ENCODE results near the gene ACTR5.

GRCh38 chr20:38762174-38762573 lies 13.9 kb downstream of the ACTR5 start:
- TF ChIP-seq, protein P1, sequence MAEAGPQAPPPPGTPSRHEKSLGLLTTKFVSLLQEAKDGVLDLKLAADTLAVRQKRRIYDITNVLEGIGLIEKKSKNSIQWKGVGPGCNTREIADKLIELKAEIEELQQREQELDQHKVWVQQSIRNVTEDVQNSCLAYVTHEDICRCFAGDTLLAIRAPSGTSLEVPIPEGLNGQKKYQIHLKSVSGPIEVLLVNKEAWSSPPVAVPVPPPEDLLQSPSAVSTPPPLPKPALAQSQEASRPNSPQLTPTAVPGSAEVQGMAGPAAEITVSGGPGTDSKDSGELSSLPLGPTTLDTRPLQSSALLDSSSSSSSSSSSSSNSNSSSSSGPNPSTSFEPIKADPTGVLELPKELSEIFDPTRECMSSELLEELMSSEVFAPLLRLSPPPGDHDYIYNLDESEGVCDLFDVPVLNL (CRISPR knock-in tag; IDR thresholded peaks at IDR 0.05; ENCODE audit: borderline replicate concordance, low read depth), result no peak
- TF ChIP-seq, protein P2, sequence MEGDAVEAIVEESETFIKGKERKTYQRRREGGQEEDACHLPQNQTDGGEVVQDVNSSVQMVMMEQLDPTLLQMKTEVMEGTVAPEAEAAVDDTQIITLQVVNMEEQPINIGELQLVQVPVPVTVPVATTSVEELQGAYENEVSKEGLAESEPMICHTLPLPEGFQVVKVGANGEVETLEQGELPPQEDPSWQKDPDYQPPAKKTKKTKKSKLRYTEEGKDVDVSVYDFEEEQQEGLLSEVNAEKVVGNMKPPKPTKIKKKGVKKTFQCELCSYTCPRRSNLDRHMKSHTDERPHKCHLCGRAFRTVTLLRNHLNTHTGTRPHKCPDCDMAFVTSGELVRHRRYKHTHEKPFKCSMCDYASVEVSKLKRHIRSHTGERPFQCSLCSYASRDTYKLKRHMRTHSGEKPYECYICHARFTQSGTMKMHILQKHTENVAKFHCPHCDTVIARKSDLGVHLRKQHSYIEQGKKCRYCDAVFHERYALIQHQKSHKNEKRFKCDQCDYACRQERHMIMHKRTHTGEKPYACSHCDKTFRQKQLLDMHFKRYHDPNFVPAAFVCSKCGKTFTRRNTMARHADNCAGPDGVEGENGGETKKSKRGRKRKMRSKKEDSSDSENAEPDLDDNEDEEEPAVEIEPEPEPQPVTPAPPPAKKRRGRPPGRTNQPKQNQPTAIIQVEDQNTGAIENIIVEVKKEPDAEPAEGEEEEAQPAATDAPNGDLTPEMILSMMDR (IDR thresholded peaks at IDR 0.05), result no peak
- no peak for TF ChIP-seq TEAD4 (CRISPR knock-in tag; IDR thresholded peaks at IDR 0.05)
